HG03520 (cell line): Measurements from ENCODE around the gene ZBP1.
A peak's percentile ranks its signal among the peaks of the same experiment; 100 is the strongest.

ENCODE experiments used
- ATAC-seq: cut with Tn5 transposase; IDR thresholded peaks from one replicate; pipeline ENCODE4 v1.9.1; 2021; ENCODE audit warnings: mild to moderate bottlenecking, moderate library complexity; ENCODE audit not compliant: unreplicated experiment

ZBP1 gene

DNA sequence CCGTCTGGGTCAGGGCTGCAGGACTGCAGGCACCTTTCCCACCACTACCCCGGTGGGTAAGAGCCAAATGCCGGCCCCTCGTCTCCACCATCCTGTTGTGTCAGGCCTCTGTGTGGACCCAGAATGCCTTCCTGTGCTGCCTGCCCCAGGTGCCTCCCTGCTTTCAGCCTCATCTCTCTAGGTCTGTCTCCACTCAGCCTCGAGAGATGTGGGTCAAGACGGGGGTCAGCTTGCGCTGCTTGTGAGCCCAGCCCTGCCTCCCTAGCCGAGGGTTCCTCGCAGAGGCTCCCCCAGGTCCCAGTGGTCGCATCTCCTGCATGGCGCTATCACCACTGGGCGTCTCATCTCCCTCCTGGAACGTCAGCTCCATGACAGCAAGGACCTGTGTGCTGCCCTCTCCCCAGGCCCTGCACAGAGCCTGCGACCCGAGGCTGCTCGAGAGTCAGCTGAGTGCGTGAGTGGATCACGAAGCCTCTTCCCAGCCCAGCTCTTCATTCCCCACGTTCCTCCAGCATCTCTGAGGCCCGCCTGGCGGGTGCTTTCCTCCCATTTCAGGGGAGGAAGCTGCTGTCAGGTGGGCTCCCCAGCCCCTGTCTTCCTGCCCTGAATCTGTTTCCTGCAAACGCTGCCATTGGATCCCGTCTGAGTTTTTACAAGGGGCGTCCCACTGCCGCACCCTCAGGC lies 38.7 kb upstream of the ZBP1 start:
- ATAC-seq = no peak

DNA sequence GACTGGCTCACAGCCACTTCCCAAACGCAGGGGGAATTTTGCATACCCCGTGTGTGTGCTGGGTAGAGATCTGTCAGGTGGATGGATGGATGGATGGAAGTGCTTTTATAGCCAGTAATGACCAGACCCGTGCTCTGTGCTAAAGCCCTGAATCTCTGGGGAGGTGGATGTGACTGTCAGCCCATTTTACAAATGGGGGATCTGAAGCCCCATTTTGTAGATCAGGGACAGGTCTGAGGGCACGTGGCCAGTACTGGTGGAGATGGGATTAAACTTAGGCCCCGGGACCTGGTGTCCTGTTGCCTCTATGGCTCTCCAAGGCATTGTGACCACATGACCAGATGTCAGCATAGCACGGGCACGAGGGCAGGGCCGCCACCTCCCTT lies 38.2 kb upstream of the ZBP1 start:
- ATAC-seq = no peak

DNA sequence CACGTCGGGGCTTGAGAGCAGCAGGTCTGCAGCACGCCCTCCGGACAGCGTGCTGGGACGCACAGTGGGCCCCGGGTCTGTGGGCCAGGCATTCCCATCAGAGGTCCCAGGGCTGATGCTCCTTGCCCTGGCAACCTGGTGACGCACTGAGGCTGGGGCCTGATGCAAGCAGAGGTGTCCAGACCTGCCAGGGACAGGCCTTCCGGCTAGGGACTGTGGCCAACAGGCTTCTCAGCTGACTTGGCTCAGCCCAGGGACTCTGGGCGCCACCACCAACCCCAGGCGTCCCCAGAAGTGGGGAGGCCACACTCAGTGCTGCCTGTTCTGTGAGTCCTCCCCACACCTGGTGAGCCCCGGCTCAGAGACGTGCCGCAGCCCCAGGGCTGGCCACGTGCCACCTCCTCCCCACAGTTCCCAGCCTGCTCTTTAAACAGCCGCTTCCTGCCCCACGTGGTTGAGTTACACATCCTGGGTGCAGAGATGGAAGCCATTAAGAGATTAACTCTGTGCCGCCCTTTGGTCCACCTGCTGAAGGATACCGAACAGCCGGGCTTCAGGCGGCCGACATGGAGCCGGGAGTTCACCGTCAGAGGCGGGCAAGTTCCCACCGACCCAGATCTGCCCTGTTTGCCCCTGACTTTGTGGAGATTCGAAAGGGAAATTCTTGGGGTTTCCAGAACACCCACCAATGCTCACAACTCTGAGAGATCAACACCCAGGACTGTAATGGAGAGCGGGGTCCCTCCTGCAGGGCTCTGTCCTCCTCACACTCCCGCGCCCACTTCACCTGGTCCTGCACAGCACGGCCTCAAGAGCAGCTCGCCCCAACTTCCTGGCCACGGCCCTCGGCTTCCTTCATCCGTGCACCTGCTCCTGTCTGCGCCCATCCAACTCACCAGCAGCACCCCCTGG lies 37.6 kb upstream of the ZBP1 start:
- no peak for ATAC-seq

DNA sequence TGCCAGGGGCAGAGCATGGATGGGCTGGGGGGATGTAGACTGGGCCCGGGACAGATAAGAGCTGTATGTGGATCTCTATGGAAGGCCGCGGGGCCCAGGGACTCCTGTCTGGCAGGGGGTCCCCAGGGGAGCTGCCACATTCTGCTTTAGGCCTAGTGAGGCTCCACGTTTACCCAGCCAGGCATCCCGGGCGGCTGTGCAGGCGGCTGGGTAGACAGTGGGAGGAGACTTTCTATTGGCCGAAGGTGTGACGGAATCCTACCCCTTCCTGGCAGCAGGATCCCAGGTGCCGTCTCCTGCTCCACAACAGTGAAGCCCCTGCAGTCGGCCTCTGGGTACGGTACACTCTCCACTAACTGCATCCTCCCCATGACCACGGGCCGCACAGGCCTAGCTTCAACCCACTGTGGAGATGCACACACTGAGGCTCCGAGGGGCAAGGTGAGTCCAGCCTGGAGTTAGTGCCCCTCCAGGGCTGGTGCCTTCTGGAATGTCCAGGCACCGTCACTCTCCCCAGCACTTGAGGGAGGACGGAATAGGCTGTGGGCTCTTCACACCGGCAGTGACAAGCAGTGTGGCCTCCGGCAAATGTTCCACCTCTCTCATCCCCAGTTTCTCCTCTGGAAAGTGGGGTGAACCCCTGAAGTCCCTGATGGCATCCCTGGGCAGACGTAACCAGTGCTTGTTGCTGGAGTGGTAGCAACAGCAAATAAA lies 36.8 kb upstream of the ZBP1 start:
- ATAC-seq = no peak

DNA sequence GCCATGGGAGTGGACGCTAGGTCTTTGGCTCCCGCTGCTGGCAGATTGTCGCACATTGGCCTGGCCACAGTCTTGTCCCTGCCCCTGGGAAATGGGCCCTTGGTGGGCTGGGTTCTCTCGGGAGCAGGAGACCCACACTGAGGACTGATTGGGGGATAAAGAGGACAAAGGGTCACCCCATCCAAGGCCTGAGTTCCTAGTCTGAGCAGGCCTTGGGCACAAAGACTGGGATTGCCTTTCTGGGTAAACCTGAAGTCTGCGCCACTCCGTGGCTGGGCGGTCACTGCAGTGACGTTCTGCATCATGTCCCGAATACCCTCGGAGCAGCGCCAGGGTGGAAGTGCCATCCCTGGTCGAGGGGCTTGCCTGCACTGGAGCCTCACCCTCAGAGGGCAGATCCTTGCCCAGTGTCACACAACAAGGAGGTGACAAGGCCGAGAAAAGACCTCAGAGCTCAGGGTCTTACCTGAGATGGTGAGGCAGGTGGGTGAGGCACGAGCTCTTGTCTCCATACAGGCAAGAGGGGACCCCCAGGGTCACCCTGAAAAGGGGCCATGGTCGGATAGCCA lies 36.1 kb upstream of the ZBP1 start:
- no peak for ATAC-seq

DNA sequence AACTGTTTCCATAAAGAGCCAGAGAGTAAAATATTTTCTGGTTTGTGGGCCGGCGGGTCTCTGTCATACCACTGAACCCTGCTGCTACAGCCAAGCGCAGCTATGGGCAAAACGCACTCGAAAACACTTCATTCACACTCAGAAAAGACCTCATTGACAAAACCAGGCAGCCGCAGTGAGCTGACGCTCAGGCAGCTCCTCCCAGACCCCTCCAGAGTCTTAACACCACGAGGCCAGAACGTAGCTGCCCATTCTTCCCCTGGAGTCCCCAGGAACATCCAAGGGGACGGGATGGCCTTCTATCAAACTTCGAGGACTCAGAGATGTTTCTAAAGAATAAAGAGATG lies 35.6 kb upstream of the ZBP1 start:
- no peak for ATAC-seq

DNA sequence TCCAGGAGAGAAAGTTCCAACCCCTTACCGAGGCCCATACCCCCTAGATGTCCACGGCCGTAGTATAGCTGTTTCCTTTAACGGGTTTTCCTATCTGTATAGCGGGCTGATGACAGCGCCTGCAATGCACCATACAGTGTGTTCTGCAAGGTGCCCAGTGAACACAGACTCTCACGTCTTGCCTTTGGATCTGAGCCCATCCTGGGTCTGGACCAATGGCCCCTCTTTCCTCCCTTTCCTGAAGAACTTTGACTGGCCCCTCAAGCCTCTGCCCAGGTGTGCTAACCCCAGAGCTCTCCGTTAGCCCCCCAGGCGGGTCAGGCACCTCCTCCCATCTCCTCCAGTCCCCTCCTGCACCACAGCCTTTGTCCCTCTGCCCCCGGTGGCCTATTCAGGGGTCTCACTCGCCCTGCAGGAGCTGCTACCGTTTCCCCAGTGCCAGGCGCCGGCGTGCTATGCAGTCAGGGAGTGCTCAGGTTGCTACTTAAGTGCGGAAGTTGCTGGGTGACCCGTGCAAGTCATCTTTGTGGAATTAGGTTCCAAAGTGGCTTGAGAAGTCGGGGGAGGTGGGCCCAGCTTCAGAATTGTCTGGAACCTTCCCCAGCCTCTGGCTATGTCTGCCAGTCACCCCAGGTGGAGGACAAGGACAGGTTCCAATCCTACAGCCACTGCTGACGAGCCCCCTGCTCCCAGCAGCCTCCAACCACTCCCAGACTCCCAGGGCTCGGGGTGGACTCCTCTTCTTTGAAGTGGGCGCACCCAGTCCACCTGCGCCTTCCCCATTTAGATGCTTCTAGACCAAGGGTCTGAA lies 35.0 kb upstream of the ZBP1 start:
- ATAC-seq = no peak

DNA sequence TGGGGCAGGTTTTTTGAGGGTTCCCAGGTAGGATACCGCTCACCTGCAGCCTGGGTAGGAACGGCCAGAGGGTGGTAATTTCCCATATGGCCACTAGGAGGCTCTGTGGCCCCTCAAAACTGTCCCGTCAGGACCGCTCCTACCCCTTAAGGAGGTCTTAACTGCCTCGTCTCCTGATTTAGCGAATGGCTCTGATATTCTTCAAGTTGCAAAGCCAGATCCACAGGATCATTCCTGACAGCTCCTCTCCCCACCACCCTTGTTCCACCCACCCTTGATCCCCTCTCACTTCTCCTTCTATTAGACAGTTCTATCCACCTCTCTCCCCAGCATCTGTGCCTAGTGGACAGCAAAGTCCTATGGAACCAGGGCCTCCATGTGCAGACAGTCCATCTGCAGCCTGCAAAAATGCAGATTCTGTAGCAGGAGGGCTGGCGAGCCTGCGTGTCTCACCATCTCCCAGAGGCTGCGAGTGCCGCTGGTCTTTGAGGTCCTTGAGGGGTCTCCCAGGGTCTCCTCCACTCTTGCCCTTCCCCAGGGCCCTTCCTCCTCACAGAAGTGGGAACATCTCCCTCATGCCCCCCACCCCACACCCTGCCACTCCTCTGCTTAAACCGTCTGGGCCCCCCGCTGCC lies 34.3 kb upstream of the ZBP1 start:
- peak; percentile 70 for ATAC-seq

DNA sequence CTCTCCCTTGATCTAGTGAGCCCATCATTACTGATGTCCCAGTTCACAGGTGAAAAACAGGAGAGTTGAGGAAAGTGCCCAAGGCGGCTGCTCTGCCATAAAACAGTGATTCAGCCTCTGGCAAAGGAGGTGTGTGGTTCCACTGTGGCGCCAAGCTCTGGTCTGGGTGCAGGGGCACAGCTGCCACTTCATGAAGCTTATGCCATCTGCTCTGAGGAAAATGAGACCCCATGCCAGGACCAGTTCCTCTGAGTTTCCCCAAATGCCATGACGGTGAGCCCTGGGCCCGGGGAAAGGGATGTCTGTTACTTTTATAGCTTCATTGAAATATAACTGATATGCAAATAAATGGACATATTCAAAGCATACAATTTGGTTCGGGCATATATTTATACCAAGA lies 33.7 kb upstream of the ZBP1 start:
- no peak for ATAC-seq

DNA sequence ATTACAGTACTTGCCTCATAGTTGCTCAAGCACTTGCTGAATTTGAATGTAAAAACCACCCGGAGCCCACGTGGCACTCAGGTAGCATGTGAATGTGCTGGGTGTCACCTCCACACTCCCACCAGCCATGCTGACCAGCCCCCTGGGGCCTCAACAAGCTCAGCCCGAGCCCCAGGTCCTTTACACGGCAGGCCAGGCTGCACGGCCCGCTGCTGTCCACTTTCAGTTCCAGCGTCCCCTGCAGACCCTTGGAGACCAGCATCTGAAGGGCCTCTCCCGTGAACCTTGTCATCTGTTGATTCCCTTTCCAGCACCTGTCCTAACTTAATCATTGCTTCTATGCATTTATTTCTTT lies 33.3 kb upstream of the ZBP1 start:
- no peak for ATAC-seq

DNA sequence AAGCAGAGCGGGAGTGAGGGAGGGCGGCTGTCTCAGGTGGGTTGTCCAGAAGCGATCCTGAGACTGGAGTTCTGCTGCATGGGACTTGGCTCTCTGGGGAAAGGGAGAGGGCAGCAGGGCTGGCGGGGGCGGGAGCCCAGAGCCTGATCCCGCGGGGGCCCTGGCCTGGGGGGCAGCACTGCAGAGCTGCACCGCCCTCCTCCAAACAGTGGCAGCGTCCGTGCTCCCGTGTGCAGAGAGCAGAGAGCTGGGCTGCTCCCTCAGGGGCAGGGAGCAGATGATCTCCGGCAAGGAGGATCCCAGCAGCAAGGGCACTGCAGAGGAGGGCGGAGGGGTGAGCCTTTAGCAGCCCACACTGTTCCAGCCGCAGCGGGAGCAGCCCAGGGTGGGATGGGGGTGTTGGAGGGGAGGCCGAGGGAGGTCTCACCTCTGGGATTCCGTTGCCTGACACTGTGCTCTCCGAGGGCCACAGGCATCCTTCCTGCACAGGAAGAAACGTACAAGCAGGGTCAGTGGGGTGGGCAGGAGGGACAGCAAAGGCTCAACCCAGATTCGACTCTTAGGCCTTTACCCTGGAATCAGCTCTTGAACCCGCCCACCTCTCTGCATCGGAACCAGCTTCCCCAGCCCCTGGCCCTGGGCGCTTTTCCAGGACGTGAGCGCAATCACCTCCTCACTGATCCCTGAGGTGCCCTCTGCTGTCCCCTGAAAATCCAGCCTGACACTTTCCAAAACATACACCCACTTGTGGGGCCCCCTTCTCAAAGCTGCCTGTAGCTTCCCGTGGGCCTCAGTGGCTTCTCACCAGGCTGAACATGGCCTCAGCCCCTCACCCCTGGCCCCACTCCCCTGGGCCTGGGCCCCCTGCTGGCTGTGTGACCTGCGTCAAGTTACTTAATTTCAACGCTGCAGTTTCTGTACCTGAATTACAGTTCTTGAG lies 32.6 kb upstream of the ZBP1 start:
- ATAC-seq = no peak

DNA sequence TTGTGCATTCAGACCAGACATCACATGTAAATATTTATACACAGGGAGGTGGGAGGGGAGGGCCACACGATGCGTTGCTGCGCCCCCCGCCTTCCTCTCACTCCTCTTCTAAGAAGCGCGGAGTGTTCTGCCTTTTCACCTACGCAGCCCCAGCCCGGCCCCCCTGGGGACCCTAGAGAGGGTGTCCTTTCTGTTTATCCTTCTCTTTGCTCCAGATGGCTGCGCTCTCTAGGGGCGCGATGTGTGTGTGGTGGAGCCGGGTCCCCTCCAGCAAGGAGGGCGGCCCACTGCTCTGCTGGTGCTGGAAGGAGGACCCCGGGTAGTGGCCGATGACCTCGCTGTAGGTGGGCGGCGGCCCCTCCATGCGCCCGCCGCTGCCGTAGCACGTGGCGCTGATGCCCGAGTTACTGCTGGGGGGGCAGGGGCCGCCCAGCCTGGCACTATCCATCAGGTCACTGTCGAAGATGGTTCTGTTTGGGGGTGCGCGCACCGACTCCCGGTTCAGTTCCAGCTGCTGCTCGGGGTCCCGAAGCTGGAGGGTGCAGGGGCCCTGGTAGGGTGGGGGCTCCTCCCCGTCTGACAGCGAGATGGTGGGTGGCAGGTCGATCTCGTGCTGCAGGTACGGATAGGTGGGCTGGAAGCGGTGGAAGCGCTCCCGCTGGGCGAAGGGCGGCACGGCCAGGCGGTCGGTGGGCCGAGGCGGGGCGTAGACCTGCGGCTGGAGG lies 31.8 kb upstream of the ZBP1 start:
- ATAC-seq = no peak

DNA sequence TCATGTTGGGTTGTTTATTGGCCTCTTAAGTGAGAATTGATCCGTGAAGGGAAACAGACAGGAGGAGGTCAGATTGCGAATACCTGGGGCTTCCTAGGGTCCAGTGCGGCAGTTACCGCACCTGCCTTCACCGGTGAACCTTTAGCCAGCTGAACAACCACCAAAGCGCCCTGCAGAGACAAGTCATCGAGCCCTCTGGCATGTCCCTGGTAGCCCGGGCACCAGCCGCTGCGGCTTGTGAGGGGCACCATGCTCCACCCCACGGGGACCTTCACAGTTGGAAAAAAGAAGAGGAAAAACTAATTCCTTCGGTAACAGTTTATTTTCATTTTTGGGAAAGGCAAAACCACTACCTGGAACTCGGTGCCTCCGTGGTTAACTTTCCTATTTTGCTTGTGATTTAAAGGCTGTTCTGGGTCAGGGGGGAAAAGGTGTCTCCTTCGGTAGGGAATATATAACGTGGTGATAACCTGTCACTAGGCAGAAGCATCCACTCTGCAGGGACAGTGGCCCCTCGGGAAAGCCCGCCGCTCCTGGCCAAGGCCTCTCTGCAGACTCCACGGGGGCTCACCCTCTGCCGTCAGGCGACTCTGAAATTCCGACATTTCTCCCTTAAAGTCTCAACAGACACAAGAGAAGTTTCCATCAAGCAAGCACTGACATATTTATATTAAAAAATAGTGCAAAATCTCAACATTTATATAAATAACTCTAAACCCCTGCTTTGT lies 30.7 kb upstream of the ZBP1 start:
- ATAC-seq = no peak

DNA sequence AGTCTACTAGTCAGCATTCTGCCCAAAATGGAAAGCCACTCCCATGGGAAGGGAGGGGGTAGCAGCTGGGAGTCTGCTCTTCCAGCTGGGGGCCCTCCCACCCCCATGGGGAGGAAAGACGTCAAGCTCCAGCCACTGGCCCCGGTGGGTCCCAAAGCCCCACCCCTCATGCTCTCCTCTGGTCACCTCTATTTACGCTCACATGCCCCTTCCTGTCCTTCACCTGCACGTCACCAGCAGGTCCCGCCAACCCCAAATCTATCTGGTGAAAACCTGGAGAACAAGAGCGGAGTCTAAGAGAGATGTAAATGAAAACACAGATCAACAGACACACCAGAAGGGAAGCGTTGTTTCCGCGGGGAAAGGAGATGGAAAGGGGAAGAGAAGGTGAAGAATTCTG lies 30.0 kb upstream of the ZBP1 start:
- ATAC-seq = no peak

DNA sequence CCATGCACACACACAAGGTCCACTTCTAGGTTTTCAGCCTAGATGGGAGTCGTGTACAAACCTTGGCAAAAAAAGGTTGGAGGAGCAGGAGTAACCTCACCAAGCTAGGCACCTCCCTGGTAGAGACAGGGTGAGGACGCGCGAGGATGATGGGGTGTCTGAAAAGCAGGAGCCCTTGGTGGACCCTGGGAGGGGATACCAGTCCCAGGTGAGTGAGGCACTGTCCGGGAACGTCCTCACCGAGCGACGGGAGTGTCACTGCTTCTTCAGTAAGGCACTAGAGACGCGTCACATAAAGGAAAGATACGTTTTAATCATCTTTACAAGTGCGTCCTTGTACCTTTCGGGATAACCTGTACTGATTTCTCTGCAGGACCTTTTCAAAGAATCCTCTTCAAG lies 29.4 kb upstream of the ZBP1 start:
- no peak for ATAC-seq

DNA sequence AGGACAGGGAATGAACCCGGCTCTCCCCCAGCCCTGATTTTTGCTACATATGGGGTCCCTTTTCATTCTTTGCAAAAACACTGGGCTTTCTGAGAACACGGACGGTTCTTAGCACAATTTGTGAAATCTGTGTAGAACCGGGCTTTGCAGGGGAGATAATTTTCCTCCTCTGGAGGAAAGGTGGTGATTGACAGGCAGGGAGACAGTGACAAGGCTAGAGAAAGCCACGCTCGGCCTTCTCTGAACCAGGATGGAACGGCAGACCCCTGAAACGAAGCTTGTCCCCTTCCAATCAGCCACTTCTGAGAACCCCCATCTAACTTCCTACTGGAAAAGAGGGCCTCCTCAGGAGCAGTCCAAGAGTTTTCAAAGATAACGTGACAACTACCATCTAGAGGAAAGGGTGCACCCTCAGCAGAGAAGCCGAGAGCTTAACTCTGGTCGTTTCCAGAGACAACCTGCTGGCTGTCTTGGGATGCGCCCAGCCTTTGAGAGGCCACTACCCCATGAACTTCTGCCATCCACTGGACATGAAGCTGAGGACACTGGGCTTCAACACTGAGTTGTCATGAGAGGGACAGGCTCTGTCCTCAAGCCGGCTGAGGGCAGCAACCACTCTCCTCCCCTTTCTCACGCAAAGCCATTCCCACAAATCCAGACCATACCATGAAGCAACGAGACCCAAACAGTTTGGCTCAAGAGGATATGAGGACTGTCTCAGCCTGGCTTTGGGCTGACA lies 28.8 kb upstream of the ZBP1 start:
- ATAC-seq = no peak
